HL-60/S4 treated with phorbol 12-myristate 13-acetate at 8.2 ng/mL for 4 days and 3 days (cell line): Measurements from ENCODE around the gene ITGB3BP.
"Not testable (repeated sequence)": the region's sequence is repeated elsewhere in the genome, so short reads cannot be mapped to it uniquely, and the experiment has no call there.

Source experiments
- in situ Hi-C: fragments of 300-500 bp; cut with MboI; formaldehyde crosslinking; loops from 2 replicates; pipeline ENCODE4 v1.15.0; 2022; ENCODE audit warnings: low sequenced_read_pairs

Gene ITGB3BP

DNA sequence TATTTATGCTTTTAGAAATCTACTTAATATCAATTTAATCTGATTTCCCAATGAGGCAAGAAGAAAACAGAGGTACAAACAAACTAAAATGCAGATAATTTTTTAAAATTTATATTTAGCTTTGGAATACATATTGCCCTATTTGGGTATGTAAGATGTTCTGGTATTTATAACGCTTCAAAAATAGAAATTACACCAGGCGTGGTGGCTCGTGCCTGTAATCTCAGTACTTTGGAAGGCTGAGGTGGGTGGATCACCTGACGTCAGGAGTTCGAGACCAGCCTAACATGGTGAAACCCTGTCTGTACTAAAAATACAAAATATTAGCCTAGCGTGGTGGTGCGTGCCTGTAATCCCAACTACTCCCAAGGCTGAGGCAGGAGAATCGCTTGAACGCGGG, 13.3 kb downstream of the ITGB3BP start:
- in situ Hi-C loops = no loop called here

DNA sequence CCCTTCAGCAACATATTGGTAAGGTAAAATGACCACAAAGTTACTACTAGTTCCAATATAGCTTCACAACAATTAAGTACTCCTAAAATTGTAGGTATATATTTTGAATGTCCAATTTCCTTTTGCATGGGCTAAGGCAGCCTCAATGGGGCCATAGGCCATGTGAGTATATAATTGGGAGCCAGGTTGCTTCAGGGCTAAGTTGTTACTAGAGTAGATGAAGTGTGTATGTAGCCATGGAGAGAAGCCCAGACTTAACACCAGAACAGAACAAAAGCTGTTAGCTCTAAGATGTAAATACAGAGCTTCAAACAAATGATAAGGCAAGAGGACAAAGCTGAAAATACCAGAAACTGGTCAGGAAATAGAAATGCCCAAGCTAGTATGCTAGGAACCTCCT, 16.2 kb downstream of the ITGB3BP start:
- in situ Hi-C loops = no loop called here

DNA sequence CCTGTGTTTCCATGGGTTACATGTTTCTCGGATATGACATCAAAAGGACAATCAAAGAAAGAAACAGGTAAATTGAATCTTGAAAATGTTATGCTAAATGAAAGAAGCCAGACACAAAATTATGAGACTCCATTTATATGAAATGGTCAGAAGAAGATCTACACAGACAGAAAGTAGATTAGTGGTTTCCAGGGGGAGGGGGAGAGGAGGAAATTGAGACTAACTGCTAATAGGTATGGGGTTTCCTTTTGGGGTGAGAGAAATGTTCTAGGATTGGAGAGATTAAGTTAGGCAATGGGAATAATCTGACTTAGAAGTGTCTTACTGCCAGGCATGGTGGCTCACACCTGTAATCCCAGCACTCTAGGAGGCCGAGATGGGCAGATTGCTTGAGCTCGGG, 21.8 kb downstream of the ITGB3BP start:
- in situ Hi-C loops = no loop called here

DNA sequence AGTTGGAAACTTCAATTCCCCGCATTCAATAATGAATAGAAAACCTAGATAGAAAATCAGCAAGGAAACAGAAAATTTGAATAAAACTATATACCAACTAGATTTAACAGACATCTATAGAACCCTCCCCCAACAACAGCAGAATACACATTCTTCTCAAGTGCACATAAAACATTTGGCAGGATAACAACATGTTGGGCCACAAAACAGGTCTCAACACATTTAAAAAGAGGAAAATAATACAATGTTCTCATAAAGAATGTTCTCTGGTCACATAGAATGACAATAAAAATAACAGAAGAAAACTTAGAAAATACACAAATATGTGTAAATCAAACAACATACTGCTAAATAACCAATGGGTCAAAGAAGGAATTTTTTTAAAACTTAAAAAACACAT, 24.9 kb downstream of the ITGB3BP start:
- in situ Hi-C loops = no loop called here

DNA sequence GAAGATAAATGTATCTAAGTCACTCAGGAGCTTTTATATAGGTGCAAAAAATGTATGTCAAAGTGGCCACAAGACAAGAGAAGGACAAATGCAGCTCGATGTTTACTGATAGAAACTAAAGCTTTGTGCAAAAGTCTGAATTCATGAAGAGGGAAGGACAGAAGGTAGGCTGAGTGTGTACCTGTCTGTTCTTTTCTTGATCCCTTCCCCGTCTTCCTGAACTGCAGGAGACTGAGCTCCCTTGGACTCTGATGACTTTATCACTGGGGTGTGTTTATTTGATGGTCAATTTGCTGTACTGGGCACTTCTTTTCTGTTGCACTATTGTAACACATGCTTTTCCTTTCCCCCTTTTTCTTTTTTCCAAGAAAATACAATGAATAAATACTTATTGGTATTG, 25.4 kb downstream of the ITGB3BP start:
- in situ Hi-C loops = no loop called here

DNA sequence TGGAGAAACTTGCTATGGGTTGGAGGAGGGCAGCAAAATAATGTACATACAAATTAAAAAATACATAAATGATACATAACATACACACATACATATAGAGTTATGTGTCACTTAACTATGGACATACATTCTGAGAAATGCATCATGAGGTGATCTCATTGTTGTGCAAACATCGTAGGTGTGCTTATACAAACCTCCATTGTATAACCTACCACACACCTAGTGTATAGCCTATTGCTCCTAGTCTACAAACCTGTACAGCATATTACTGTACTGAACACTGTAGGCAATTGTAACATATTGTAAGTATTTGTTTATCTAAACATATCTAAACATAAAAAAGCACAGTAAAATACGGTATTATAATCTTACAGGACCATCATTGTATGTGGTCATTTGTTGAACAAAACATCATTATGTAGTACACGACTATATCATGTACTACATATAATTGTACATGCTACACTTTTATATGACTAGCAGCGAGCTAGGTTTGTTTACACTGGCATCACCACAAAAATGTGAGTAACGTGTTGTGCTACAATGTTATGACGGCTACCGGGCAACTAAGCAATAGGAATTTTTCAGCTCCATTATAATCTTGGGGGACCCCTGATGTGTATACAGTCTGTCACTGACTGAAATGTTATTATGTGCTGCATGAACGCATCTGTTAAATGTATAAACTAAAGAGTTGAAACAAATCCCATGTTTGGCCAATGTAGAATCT, 35.5 kb downstream of the ITGB3BP start:
- in situ Hi-C loops = no loop called here

DNA sequence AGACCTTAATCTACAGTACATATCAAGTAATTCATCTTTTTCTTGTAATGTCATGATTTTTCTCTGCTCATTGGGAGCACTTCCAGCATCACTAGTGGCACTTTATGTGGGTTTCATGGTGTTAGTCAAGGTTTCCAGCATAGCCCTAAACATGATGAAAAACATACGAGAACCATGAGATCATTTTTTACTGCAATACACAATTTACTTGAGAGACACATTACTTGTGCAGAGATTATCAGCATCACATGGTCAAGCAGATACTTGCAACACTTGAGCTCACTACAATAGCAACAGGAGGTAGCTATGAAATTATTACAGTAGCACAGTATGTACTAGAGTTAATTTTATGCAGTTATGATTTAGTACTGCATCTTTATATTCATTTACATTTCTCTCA, 36.4 kb downstream of the ITGB3BP start:
- in situ Hi-C loops = no loop called here

DNA sequence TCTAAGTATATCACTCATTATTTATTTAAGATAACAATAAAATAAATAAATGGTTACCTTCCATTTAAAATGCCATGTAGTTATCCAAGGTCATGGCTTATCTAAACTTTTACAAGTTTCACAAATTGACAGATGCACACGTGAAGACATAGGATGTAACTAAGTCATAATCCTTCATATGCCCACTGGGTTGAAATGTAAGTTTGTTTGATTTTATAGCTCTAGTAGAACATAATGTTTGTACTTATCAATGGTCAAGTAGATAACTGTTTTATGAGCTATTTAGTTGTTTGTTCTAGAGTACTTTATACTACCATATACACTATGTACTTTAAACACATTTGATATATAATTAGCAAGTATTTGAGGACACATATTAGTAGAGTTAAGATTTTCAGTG, 43.0 kb downstream of the ITGB3BP start:
- in situ Hi-C loops = no loop called here

DNA sequence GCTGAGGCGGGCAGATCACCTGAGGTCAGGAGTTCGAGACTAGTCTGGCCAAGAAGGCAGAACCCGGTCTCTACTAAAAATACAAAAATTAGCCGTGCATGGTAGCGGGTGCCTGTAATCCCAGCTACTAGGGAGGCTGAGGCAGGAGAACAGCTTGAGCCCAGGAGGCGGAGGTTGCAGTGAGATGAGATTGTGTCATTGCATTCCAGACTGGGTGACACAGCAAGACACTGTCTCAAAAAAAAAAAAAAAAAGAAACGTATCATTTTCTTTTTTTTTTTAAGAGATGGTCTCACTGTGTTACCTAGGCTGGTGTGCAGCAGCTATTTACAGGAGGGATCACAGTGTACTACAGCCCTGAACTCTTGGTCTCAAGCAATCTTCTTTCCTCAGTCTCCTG, 47.3 kb downstream of the ITGB3BP start:
- in situ Hi-C loops = no loop called here

DNA sequence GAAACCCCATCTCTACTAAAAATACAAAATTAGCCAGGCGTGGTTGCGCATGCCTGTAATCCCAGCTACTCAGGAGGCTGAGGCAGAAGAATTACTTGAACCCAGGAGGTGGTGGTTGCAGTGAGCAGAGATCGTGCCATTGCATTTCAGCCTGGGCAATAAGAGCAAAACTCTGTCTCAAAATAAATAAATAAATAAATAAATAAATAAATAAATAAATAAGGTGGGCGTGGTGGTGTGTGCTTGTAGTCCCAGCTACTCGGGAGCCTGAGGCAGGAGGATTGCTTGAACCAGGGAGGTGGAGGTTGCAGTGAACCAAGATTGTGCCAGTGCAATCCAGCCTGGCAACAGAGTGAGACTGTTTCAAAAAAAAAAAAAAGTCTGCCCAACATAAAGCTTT, 54.3 kb downstream of the ITGB3BP start:
- in situ Hi-C loops = not testable (repeated sequence)

DNA sequence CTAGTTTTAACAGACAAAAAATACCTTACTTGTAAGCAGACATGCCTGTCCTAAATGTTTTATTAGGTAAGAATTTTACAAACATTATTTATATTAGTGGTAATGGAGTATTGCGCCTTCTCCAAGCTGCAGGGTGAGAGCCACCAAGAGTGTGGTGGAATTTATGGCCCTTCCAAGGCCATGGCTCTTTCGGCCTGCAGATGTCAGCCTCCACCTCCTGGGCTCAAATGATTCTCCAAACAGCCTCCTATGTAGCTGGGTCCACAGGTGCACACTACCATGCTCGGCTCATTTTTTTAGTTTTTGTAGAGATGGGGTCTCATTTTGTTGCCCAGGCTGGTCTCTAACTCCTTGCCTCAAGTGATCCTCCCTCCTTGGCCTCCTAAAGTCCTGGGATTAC, 56.3 kb downstream of the ITGB3BP start:
- in situ Hi-C loops = no loop called here

DNA sequence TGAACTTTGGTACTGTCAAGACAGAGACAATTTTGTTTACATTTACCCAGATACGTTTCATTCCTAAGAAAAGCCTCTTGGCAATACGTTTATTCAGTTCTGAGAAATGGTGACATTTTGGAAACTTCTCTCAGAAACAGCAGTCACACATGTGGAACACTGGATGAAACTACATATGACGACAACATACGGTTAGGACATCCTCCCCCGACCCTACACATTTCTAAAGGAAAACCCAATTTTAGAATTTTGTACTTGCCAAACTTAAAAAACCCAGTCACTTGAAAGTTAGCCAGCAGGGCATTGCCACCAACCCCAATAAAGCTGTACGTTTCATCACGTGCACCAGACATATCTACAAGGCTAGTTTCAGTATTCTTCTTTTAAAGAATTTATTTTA, 56.8 kb downstream of the ITGB3BP start:
- in situ Hi-C loops = no loop called here

DNA sequence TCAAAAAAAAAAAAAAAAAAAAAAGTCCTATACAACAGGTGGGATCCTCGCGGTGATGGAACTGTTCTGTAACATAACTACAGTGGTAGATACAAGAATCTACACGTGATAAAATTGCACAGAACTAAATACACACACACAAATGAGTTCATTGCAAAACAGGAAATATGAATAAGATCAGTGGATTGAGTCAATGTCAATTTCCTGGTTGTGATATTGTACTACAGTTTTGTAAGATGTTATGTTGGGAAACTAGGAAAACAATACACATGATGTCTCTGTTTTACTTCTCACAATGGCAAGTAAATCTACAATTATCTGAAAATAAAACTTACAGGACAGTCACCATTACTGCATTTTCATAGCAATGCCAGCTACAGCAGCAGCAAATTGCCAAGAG, 59.8 kb downstream of the ITGB3BP start:
- in situ Hi-C loops = no loop called here

DNA sequence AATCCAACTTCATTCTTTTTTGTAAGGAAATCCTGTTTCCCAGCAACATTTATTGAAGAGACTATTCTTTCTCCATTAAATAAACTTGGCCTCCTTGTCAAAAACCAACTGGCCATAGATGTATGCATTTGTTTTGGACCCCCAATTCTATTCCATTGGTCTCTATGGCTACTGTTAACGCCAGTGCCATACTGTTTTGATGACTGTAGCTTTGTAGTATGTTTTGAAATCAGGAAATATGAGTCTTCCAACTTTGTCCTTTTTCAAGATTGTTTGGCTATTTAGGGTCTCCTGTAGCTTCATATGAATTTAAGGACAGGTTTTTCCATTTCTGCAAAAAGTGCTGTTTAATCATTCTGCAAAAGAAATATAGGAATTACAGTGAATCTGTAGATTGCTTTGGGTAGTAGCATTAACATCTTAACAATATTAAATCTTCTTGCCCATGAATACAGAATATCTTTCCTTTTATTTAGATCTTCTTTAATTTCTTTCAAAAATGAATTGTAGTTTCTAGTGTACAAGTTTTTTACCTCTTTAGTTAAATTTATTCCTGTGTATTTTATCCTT, 61.3 kb downstream of the ITGB3BP start:
- in situ Hi-C loops = no loop called here

DNA sequence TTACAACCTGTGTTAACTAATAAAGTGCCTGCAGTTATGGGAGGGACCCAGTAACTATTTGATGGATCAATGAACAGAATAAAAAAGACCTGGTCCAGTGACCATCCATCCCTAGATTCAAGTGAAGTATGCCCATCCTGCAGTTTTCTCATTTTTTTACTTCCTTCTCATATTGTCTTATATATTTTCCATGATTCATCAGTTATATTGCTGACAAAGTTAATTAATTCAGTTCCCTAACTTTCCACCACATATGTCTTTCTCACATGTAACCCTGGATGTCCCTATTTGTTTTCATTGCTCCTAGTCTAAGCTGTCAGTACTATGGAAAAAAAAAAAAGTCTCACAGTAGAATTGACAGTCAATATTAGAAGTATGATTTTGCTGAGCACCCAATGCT, 64.3 kb downstream of the ITGB3BP start:
- in situ Hi-C loops = no loop called here

DNA sequence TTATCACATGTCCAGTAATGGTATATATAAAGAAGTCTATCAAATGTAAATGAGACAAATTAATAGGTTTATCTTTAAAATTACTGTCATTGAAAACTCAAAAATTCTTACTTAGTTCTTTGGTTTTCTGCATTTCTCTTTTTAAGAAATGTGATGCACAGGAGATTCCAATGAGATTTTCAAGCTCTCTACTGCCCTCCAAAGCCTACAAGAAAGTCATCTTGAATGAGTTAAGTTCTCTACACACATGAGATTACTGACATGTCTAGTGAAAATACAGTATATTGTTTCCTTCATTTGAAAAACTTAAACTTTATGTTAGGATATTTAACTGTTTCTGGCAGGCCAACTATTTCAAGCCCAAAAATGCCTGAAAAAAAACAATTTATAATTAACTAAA, 68.8 kb downstream of the ITGB3BP start:
- in situ Hi-C loops = no loop called here

DNA sequence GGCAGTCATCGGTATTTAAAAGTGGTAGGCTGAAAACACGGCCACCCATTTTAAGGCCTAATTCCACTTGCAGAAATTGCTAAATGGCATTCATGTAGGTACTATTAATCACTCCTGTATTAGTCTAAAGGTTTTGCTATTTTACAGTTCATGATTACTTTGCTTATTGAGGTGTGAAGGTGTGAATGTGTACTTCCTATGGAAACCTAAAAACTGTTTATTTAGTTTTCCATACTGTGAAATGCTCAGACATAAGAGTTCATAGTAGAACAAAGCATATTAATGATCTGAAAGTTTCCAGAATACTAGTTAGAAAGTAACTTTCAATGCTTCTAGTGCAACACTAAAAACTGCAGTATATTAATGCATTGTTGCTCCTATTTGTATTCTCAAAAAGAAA, 69.8 kb downstream of the ITGB3BP start:
- in situ Hi-C loops = no loop called here

DNA sequence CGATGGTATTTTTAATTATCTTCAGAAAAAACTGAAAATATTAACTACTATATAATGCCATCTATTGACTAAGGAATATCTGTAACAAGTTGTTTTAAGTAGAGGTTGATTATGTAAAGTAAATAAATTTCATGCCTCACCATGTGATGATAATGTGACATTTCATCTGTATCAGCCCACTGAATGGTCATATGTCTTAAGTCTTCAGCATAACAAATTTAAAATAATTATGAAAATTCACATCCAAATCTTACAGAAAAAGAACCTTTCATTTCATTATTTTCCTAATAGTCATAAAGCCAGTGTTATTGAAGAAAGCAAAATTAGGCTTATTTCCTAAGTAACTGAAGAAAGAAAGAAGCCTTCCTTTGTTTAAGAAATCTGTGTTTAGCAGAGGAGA, 72.6 kb downstream of the ITGB3BP start:
- in situ Hi-C loops = no loop called here

DNA sequence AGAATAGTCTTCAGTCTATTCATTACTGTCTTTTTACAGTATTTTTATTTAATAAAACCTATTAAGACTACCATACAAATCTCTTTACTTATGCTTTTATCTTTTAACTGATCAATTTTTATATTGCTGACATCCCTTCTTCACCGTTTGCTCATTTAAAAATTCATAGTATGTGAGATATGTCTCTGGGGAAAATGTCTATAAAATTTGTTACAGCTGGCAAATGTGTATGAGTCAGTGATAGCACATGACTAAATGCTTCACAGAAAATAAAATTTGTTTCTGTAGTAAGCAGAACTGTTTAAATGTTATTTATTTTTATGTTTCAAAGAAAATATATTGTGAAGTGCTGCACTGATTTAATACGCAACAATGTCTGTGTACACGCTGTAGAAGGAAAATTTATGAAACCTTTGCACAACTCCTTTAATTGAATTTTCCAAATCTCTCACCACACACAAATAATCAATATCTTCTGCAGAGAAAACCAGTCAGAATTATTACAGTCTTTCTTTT, 74.2 kb downstream of the ITGB3BP start:
- in situ Hi-C loops = no loop called here

DNA sequence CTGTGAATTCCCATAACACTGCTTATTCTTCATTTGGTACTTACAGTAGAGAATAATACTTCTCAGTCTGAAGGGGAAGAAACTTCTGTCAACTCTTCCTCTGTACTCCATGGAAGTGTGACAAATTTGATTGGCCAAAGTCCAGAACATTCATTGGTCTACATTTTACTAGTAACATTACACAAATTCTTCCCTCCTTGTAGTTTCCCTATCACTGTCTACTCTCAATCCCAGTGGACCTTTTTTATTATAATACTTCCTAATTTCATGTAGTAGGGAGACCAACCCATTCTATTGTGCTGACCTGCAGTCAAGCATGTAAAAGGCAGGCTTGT, 80.9 kb downstream of the ITGB3BP start:
- in situ Hi-C loops = no loop called here

DNA sequence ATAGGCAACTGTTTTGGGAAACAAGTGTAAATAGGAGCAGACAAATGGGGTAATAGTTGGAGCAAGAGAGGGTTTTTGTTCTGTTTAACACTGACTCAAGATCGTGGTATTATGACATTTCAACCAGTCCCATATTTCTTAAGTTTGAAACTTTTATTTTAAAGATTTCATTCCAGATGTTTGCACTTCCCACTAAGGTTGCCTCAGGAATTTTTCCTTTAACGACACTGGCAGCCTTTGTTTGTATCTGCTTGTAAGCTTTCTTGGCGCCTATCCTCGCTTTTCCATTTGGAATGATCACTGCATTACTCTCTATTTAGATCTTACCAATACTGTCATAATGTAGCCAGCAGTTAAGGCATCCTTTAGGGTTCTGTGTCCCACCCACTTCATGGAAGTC, 87.9 kb downstream of the ITGB3BP start:
- in situ Hi-C loops = no loop called here

DNA sequence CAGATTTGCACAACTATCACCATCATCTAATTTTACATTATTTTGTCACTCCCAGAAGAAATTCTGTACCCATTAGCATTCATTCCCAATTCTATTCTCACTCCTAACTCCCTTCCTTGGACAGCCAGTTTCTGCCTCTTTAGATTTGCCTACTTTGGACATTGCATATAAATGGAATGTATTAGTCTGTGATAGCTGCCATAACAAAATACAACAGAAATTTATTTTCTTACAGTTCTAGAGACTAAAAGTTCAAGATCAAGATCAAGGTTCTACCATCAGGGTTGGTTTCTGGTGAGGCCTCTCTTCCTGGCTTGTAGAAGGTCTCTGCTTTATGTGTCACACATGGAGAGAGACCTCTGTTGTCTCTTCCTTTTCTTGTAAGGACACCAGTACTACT, 93.7 kb downstream of the ITGB3BP start:
- in situ Hi-C loops = no loop called here

DNA sequence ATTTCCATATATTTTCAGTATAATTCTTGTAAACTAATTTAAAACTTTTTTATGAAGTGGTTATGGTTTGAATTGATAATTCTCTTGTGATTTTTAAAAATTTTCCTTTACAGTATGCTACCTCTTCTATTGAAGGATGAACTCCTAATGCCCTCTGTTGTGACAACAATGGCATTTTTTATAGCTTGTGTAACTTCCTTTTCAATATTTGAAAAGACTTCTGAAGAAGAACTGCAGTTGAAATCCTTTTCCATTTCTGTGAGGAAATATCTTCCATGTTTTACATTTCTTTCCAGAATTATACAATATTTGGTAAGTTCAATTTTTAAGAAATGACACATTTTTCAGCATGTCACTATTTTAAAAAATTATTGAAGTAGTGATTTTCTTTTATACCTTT, 94.2 kb downstream of the ITGB3BP start:
- in situ Hi-C loops = no loop called here
